ENCODE data around the gene VAV2.

VAV2 gene

DNA sequence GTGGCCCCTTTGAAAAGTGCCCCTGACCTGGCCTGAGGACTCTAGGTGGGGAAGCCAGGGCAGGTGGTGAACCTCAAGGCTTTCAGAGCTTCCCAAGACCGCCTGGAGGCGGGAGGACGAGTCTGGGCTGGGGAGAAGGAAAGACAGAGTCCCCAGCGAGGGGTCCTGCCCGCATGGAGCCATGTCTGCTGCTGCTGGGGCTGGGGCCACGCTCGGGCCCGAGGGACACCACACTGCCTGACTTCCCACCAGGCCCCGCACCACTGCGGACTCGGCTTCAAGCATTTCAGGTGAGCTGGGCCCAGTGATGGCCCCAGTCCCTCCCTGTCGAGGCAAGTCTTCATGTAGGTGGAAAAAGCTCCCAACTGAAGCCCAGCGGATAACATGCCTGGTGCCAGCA is 191.9 kb downstream of the VAV2 start:
- peak overlapping the region; percentile 18 for H3K18ac ChIP-seq (ENCODE audit: low read length)

DNA sequence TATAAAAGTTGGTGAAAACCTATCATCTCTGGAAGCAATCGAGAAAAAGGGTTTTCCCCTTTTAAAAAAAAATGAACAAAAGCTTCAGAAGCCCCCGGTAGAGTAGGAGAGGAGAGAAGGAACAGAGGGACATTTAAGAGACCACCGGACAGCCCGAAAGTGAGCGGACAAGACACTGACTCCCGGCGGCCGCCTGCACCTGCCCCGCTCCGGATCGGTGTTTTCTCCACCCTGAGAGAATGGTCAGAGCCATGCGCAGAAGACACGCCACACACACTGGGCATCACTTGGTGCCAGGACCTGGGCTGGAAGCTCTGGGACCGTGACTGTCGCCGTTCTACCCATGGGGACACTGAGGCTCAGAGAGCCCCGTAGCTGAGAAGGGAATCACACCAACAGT is 192.4 kb downstream of the VAV2 start:
- Histone ChIP-seq H3K79me1 (ENCODE audit: low read length) (peaks cover 3% of the 10 kb centered on the region), H3K36me3 (ENCODE audit: control insufficient read depth in 1 of 2, insufficient read depth in 2 of 2, low read length in 2 of 2) (peaks cover 89 to 95% of the 10 kb centered on the region in 2 experiments), H3K4me1 (ENCODE audit: control insufficient read depth in 1 of 2, insufficient read depth in 2 of 2, low read length in 2 of 2) (peaks cover 20 to 27% of the 10 kb centered on the region in 2 experiments), H3K27me3 (ENCODE audit: insufficient read depth, low read length) (no peaks in the 10 kb centered on the region), H2BK120ac (ENCODE audit: insufficient read depth, low read length, poor library complexity) (no peak overlapping the region), H4K12ac (ENCODE audit: low read depth, low read length) (no peak overlapping the region), H4K91ac (ENCODE audit: low read depth, low read length) (no peak overlapping the region), H3K23ac (ENCODE audit: low read length) (no peak overlapping the region), H3K4me3 (ENCODE audit: low read depth, low read length) (no peak overlapping the region), H4K8ac (ENCODE audit: low read depth, low read length) (no peak overlapping the region), H3K9ac (ENCODE audit: low read length) (no peak overlapping the region), H3K4me2 (ENCODE audit: low read length) (no peak overlapping the region), H3K18ac (ENCODE audit: low read length) (no peak overlapping the region), H3K79me2 (ENCODE audit: control insufficient read depth, insufficient read depth, low read length, poor library complexity) (peaks cover 1% of the 10 kb centered on the region), H3K9me3 (ENCODE audit: insufficient read depth, low read depth, low read length) (peaks cover under 1% of the 10 kb centered on the region), H2AK5ac (ENCODE audit: low read length) (no peak overlapping the region), H2AFZ (ENCODE audit: insufficient read depth, low read length, poor library complexity) (no peak overlapping the region), H3K14ac (ENCODE audit: low read length) (no peak overlapping the region), H2BK12ac (ENCODE audit: low read length) (no peak overlapping the region), H2BK5ac (ENCODE audit: low read depth, low read length, poor library complexity) (no peak overlapping the region), H3K4ac (ENCODE audit: low read depth, low read length) (no peak overlapping the region), H3K27ac (ENCODE audit: low read depth, low read length) (no peak overlapping the region)
- DNase-seq: no peak
- no CpG with 5 or more reads among the region's 17 CpGs for WGBS (ENCODE audit: extremely low coverage, insufficient coverage, insufficient read length)

More for the DNA sequence above, 191.9 kb downstream of the VAV2 start:
- Histone ChIP-seq H4K91ac (ENCODE audit: low read depth, low read length) (no peak overlapping the region), H3K4me2 (ENCODE audit: low read length) (no peak overlapping the region), H3K27me3 (ENCODE audit: insufficient read depth, low read length) (no peaks in the 10 kb centered on the region), H3K36me3 (ENCODE audit: control insufficient read depth in 1 of 2, insufficient read depth in 2 of 2, low read length in 2 of 2) (peaks cover 89 to 95% of the 10 kb centered on the region in 2 experiments), H3K9me3 (ENCODE audit: insufficient read depth, low read depth, low read length) (peaks cover 2% of the 10 kb centered on the region), H2BK12ac (ENCODE audit: low read length) (no peak overlapping the region), H3K4ac (ENCODE audit: low read depth, low read length) (no peak overlapping the region), H3K4me3 (ENCODE audit: low read depth, low read length) (no peak overlapping the region), H3K9ac (ENCODE audit: low read length) (no peak overlapping the region), H2AFZ (ENCODE audit: insufficient read depth, low read length, poor library complexity) (no peak overlapping the region), H3K79me2 (ENCODE audit: control insufficient read depth, insufficient read depth, low read length, poor library complexity) (peaks cover 1% of the 10 kb centered on the region), H2AK5ac (ENCODE audit: low read length) (no peak overlapping the region), H3K4me1 (ENCODE audit: control insufficient read depth in 1 of 2, insufficient read depth in 2 of 2, low read length in 2 of 2) (peaks cover 20 to 27% of the 10 kb centered on the region in 2 experiments), H4K12ac (ENCODE audit: low read depth, low read length) (no peak overlapping the region), H3K79me1 (ENCODE audit: low read length) (peaks cover 3% of the 10 kb centered on the region), H3K14ac (ENCODE audit: low read length) (no peak overlapping the region), H3K27ac (ENCODE audit: low read depth, low read length) (no peak overlapping the region), H2BK120ac (ENCODE audit: insufficient read depth, low read length, poor library complexity) (no peak overlapping the region), H2BK5ac (ENCODE audit: low read depth, low read length, poor library complexity) (no peak overlapping the region), H3K23ac (ENCODE audit: low read length) (no peak overlapping the region), H4K8ac (ENCODE audit: low read depth, low read length) (no peak overlapping the region)
- no CpG with 5 or more reads among the region's 13 CpGs for WGBS (ENCODE audit: extremely low coverage, insufficient coverage, insufficient read length)
- DNase-seq: no peak

GRCh38 chr9:133799106-133799505 is 193.0 kb downstream of the VAV2 start:
- no CpG with 5 or more reads among the region's 11 CpGs for WGBS (ENCODE audit: extremely low coverage, insufficient coverage, insufficient read length)
- H4K91ac ChIP-seq (ENCODE audit: low read depth, low read length): no peak overlapping the region
- H3K27me3 ChIP-seq (ENCODE audit: insufficient read depth, low read length): no peaks in the 10 kb centered on the region
- H3K79me1 ChIP-seq (ENCODE audit: low read length): peaks cover 3% of the 10 kb centered on the region
- peaks cover 89 to 95% of the 10 kb centered on the region in 2 experiments for H3K36me3 ChIP-seq (ENCODE audit: control insufficient read depth in 1 of 2, insufficient read depth in 2 of 2, low read length in 2 of 2)
- no peak overlapping the region for H3K9ac ChIP-seq (ENCODE audit: low read length)
- H2BK12ac ChIP-seq (ENCODE audit: low read length): no peak overlapping the region
- H4K8ac ChIP-seq (ENCODE audit: low read depth, low read length): no peak overlapping the region
- no peak overlapping the region for H3K23ac ChIP-seq (ENCODE audit: low read length)
- H3K27ac ChIP-seq (ENCODE audit: low read depth, low read length): no peak overlapping the region
- no peak overlapping the region for H4K12ac ChIP-seq (ENCODE audit: low read depth, low read length)
- no peak overlapping the region for H3K4me3 ChIP-seq (ENCODE audit: low read depth, low read length)
- H2AK5ac ChIP-seq (ENCODE audit: low read length): no peak overlapping the region
- no peak for DNase-seq
- peaks cover 18 to 21% of the 10 kb centered on the region in 2 experiments for H3K4me1 ChIP-seq (ENCODE audit: control insufficient read depth in 1 of 2, insufficient read depth in 2 of 2, low read length in 2 of 2)
- H3K4ac ChIP-seq (ENCODE audit: low read depth, low read length): no peak overlapping the region
- no peaks in the 10 kb centered on the region for H3K9me3 ChIP-seq (ENCODE audit: insufficient read depth, low read depth, low read length)
- no peak overlapping the region for H3K4me2 ChIP-seq (ENCODE audit: low read length)
- H2BK120ac ChIP-seq (ENCODE audit: insufficient read depth, low read length, poor library complexity): no peak overlapping the region
- H3K79me2 ChIP-seq (ENCODE audit: control insufficient read depth, insufficient read depth, low read length, poor library complexity): no peaks in the 10 kb centered on the region
- no peak overlapping the region for H2BK5ac ChIP-seq (ENCODE audit: low read depth, low read length, poor library complexity)
- no peak overlapping the region for H3K14ac ChIP-seq (ENCODE audit: low read length)
- no peak overlapping the region for H2AFZ ChIP-seq (ENCODE audit: insufficient read depth, low read length, poor library complexity)
- no peak overlapping the region for H3K18ac ChIP-seq (ENCODE audit: low read length)

GRCh38 chr9:133798160-133798559 is 194.0 kb downstream of the VAV2 start:
- DNase-seq: no peak
- Histone ChIP-seq H4K8ac (ENCODE audit: low read depth, low read length) (no peak overlapping the region), H3K9me3 (ENCODE audit: insufficient read depth, low read depth, low read length) (no peaks in the 10 kb centered on the region), H3K14ac (ENCODE audit: low read length) (no peak overlapping the region), H3K18ac (ENCODE audit: low read length) (no peak overlapping the region), H3K79me1 (ENCODE audit: low read length) (no peaks in the 10 kb centered on the region), H2BK12ac (ENCODE audit: low read length) (no peak overlapping the region), H3K36me3 (ENCODE audit: control insufficient read depth in 1 of 2, insufficient read depth in 2 of 2, low read length in 2 of 2) (peaks cover 91 to 96% of the 10 kb centered on the region in 2 experiments), H4K12ac (ENCODE audit: low read depth, low read length) (no peak overlapping the region), H3K9ac (ENCODE audit: low read length) (no peak overlapping the region), H3K27me3 (ENCODE audit: insufficient read depth, low read length) (no peaks in the 10 kb centered on the region), H2AK5ac (ENCODE audit: low read length) (no peak overlapping the region), H4K91ac (ENCODE audit: low read depth, low read length) (no peak overlapping the region), H3K4ac (ENCODE audit: low read depth, low read length) (no peak overlapping the region), H2BK120ac (ENCODE audit: insufficient read depth, low read length, poor library complexity) (no peak overlapping the region), H3K79me2 (ENCODE audit: control insufficient read depth, insufficient read depth, low read length, poor library complexity) (no peaks in the 10 kb centered on the region), H3K4me1 (ENCODE audit: control insufficient read depth in 1 of 2, insufficient read depth in 2 of 2, low read length in 2 of 2) (peaks cover 13 to 16% of the 10 kb centered on the region in 2 experiments), H3K4me3 (ENCODE audit: low read depth, low read length) (no peak overlapping the region), H2AFZ (ENCODE audit: insufficient read depth, low read length, poor library complexity) (no peak overlapping the region), H3K4me2 (ENCODE audit: low read length) (no peak overlapping the region), H2BK5ac (ENCODE audit: low read depth, low read length, poor library complexity) (no peak overlapping the region), H3K27ac (ENCODE audit: low read depth, low read length) (no peak overlapping the region), H3K23ac (ENCODE audit: low read length) (no peak overlapping the region)
- no CpG with 5 or more reads among the region's 9 CpGs for WGBS (ENCODE audit: extremely low coverage, insufficient coverage, insufficient read length)
